Upper lobe of left lung (tissue), 4 donors: ENCODE measurements around the gene BMP8B.

ENCODE experiments used
- POLR2A ChIP-seq, 4 donors: fragments of 450-650 bp; IDR thresholded peaks; one replicate each; pipeline ENCODE4 v1.5.1; 2016 to 2017; ENCODE audit warnings: antibody characterized with exemption in 4 of 4, mild to moderate bottlenecking in 2 of 4
- TF ChIP-seq, protein P1 (sequence below), 6 experiments: fragments of 450-650 bp in 4 of 6; fragments of 200-600 bp in 2 of 6; sonication (generic) in 2 of 6; IDR thresholded peaks; one replicate each; pipeline ENCODE4 v1.5.1; 2016 to 2019; ENCODE audit warnings: antibody characterized with exemption in 6 of 6

DNA sequence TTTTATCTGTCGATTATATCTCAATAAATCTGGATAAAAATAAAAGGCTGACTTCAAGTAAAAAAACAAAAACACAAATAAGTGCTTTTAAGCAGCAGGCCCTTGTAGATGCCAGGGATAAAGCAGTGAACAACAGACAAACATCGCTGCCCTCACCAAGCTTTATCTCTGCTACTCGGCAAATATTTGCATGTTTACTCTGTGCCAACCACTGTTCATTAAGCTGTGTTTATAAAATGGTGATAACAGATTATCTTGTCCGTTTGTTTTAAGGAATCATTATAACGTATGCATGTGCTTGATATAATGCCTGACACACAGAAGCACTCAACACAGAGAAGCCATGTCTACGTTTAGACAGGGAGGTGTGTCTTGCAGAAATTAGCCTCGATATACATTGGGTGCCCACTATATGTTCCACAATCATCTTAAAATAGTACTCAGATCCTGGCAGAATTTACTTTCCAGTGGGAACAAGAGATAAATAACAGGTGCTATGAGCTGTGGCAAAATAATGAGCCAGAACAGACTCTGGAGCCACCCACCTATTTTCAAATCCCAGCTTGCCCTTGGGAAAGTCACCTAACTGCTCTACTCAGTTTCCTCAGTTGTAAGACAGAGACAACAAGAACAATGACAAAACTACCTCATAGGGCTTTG, 47.4 kb upstream of the BMP8B start:
- TF ChIP-seq, protein P1, sequence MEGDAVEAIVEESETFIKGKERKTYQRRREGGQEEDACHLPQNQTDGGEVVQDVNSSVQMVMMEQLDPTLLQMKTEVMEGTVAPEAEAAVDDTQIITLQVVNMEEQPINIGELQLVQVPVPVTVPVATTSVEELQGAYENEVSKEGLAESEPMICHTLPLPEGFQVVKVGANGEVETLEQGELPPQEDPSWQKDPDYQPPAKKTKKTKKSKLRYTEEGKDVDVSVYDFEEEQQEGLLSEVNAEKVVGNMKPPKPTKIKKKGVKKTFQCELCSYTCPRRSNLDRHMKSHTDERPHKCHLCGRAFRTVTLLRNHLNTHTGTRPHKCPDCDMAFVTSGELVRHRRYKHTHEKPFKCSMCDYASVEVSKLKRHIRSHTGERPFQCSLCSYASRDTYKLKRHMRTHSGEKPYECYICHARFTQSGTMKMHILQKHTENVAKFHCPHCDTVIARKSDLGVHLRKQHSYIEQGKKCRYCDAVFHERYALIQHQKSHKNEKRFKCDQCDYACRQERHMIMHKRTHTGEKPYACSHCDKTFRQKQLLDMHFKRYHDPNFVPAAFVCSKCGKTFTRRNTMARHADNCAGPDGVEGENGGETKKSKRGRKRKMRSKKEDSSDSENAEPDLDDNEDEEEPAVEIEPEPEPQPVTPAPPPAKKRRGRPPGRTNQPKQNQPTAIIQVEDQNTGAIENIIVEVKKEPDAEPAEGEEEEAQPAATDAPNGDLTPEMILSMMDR (IDR thresholded peaks at IDR 0.05): no peak
- no peak for TF ChIP-seq POLR2A (IDR thresholded peaks at IDR 0.05)
